Keratinocyte (primary cell): ENCODE measurements around the gene ZFAND6.

Source experiments
- EZH2 ChIP-seq: IDR thresholded peaks from one replicate; pipeline ENCODE4 v1.6.1; 2012; ENCODE audit warnings: inconsistent platforms, mild to moderate bottlenecking, low read length, moderate library complexity
- TF ChIP-seq, protein P1 (sequence below), 3 experiments: IDR thresholded peaks in 1 of 3; conservative IDR thresholded peaks in 1 of 3; optimal IDR thresholded peaks in 1 of 3; 2 replicates in 2 of 3; 3 replicates in 1 of 3; pipeline versions ENCODE3 to v1.5.1; 2011; ENCODE audit warnings: low read length in 3 of 3, mild to moderate bottlenecking in 3 of 3, moderate library complexity in 2 of 3, control low read depth in 1 of 3, inconsistent platforms in 1 of 3; ENCODE audit not compliant: insufficient read depth in 2 of 3; ENCODE audit errors: extremely low read depth in 1 of 3

DNA sequence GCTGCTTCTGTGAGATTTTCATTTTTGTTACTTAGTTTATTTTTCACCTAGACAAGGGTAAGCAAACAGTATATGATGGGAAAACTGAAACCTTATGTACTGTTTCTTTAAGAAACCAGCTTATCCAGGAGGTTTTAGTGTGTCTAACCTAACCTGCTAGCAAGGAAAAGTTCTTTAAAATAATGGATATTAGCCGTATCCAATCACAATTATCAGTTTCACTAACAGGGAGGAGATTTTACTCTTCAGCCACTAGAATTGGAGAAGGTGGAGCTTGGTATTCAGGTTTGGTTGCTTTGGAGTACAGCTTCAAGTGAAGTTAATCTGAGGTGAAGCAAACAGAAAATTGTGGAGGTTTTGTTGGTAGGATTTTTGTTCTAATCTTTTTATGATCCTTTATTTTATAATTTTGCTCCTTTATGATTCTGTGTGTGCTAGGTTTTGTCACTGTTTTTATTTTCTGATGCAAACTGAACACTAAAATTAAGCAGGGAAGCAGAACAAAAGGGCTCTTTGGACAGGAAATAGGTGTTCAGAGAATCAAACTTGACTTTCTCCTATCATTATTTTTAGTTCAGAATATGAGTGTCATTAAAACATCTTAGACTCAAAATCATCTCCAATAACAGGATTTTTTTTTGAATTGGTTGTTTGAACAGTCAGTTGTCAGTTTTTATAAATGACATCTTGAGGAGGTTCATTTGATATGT lies 13.0 kb downstream of the ZFAND6 start:
- TF ChIP-seq, protein P1, sequence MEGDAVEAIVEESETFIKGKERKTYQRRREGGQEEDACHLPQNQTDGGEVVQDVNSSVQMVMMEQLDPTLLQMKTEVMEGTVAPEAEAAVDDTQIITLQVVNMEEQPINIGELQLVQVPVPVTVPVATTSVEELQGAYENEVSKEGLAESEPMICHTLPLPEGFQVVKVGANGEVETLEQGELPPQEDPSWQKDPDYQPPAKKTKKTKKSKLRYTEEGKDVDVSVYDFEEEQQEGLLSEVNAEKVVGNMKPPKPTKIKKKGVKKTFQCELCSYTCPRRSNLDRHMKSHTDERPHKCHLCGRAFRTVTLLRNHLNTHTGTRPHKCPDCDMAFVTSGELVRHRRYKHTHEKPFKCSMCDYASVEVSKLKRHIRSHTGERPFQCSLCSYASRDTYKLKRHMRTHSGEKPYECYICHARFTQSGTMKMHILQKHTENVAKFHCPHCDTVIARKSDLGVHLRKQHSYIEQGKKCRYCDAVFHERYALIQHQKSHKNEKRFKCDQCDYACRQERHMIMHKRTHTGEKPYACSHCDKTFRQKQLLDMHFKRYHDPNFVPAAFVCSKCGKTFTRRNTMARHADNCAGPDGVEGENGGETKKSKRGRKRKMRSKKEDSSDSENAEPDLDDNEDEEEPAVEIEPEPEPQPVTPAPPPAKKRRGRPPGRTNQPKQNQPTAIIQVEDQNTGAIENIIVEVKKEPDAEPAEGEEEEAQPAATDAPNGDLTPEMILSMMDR (optimal IDR thresholded peaks at IDR 0.05 in 1 of 3, IDR thresholded peaks at IDR 0.05 in 1 of 3, conservative IDR thresholded peaks at IDR 0.05 in 1 of 3; ENCODE audit: extremely low read depth in 1 of 3, insufficient read depth in 2 of 3, low read length in 3 of 3) = no peak
- no peak for TF ChIP-seq EZH2
